Measurements from ENCODE around the gene SOS1. TPM values are rescaled to one million over a fixed set of nuclear protein-coding genes. Genes with fewer than 3 reads are reported as not detected.
"Not testable (repeated sequence)": the region's sequence is repeated elsewhere in the genome, so short reads cannot be mapped to it uniquely, and the experiment has no call there.

SOS1 gene
- total and polyA plus RNA-seq, 2 donors (not counting 3 experiments of a cell fraction or from before 2014, with no cell fraction given), result 22.2 to 32.5 TPM

- no peak overlapping the region for H2AFZ ChIP-seq (ENCODE audit: low read depth, low read length)
- intact Hi-C loops (cut with micrococcal nuclease), result no loop called here
- H3K36me3 ChIP-seq (ENCODE audit: control insufficient read depth in 2 of 2, extremely low read depth in 1 of 2, insufficient read depth in 2 of 2, low read length in 2 of 2), result no peaks in the 10 kb centered on the region
These were observed 18.0 kb upstream of the SOS1 start for GRCh38 chr2:39138837-39139211.

GRCh38 chr2:39138187-39138836, 17.5 kb upstream of the SOS1 start:
- H3K4me3 ChIP-seq (replicated peaks in 1 of 3; ENCODE audit: insufficient read depth in 1 of 3, low read depth in 1 of 3, low read length in 3 of 3); H3K27ac ChIP-seq (ENCODE audit: insufficient read depth, low read depth, low read length); H3K36me3 ChIP-seq (ENCODE audit: control insufficient read depth in 2 of 2, extremely low read depth in 1 of 2, insufficient read depth in 2 of 2, low read length in 2 of 2); H3K9me1 ChIP-seq (replicated peaks; ENCODE audit: control insufficient read depth, extremely low read depth, insufficient read depth, low read length); BruUV-seq (replicated peaks); FAIRE-seq; H3K4me2 ChIP-seq (ENCODE audit: insufficient read depth, low read length); DNase-seq (ENCODE audit: low read depth, low spot score); H3K79me2 ChIP-seq (ENCODE audit: control insufficient read depth, insufficient read depth, low read length); H4K20me1 ChIP-seq (replicated peaks; ENCODE audit: control insufficient read depth, extremely low read depth, insufficient read depth, low read length); H3K9ac ChIP-seq (replicated peaks; ENCODE audit: extremely low read depth, insufficient read depth, low read length); H3K4me1 ChIP-seq (ENCODE audit: control insufficient read depth, extremely low read depth, insufficient read depth, low read length); intact Hi-C loops (cut with micrococcal nuclease); H3K9me3 ChIP-seq (replicated peaks; ENCODE audit: control insufficient read depth, insufficient read depth, low read length); H3K27me3 ChIP-seq (ENCODE audit: control insufficient read depth in 2 of 2, insufficient read depth in 2 of 2, low read length in 2 of 2); H2AFZ ChIP-seq (ENCODE audit: low read depth, low read length); dilution Hi-C loops (cut with MboI; ENCODE audit: extremely low pct_ligation_motif_present, low sequenced_read_pairs); CTCF ChIA-PET; POLR2A ChIA-PET: not testable (repeated sequence)

More at GRCh38 chr2:39138837-39139211, 18.0 kb upstream of the SOS1 start:
- no peaks in the 10 kb centered on the region for H3K4me1 ChIP-seq (ENCODE audit: control insufficient read depth, extremely low read depth, insufficient read depth, low read length)
- no peak overlapping the region for H3K9ac ChIP-seq (replicated peaks; ENCODE audit: extremely low read depth, insufficient read depth, low read length)
- no TSS peak for BruUV-seq (replicated peaks)
- H3K4me3 ChIP-seq (replicated peaks in 1 of 3; ENCODE audit: insufficient read depth in 1 of 3, low read depth in 1 of 3, low read length in 3 of 3), result no peak overlapping the region
- H3K27ac ChIP-seq (ENCODE audit: insufficient read depth, low read depth, low read length), result no peak overlapping the region
- TF ChIP-seq CTCF (IDR thresholded peaks at IDR 0.05; ENCODE audit: extremely low read depth in 1 of 2, insufficient read depth in 1 of 2, low read depth in 1 of 2, low read length in 2 of 2) (no peak), GATA2 (IDR thresholded peaks at IDR 0.05; ENCODE audit: insufficient read depth, insufficient read length, low read depth, low read length) (no peak), MAX (IDR thresholded peaks at IDR 0.05; ENCODE audit: insufficient read depth, insufficient read length) (no peak), EZH2 (IDR thresholded peaks at IDR 0.05; ENCODE audit: borderline replicate concordance, low read depth, low read length, severe bottlenecking) (no peak), POLR2A (IDR thresholded peaks at IDR 0.05; ENCODE audit: low read depth, low read length) (no peak), FOS (IDR thresholded peaks at IDR 0.05; ENCODE audit: borderline replicate concordance, insufficient read depth, low read length) (no peak), MYC (IDR thresholded peaks at IDR 0.05; ENCODE audit: low read depth, low read length) (no peak), POLR2AphosphoS5 (IDR thresholded peaks at IDR 0.05; ENCODE audit: insufficient read depth, low read depth, low read length) (no peak)
- H3K9me1 ChIP-seq (replicated peaks; ENCODE audit: control insufficient read depth, extremely low read depth, insufficient read depth, low read length), result no peaks in the 10 kb centered on the region
- dilution Hi-C loops (cut with MboI; ENCODE audit: extremely low pct_ligation_motif_present, low sequenced_read_pairs), result no loop called here
- peaks cover 0 to 3% of the 10 kb centered on the region in 2 experiments for H3K27me3 ChIP-seq (ENCODE audit: control insufficient read depth in 2 of 2, insufficient read depth in 2 of 2, low read length in 2 of 2)
- H4K20me1 ChIP-seq (replicated peaks; ENCODE audit: control insufficient read depth, extremely low read depth, insufficient read depth, low read length), result no peaks in the 10 kb centered on the region
- ChIA-PET POLR2A (no interaction called here), CTCF (no interaction called here)
- H3K4me2 ChIP-seq (ENCODE audit: insufficient read depth, low read length), result no peak overlapping the region
- no peaks in the 10 kb centered on the region for H3K79me2 ChIP-seq (ENCODE audit: control insufficient read depth, insufficient read depth, low read length)
- DNase-seq (ENCODE audit: low read depth, low spot score) (no peak), FAIRE-seq (no peak)
- H3K9me3 ChIP-seq (replicated peaks; ENCODE audit: control insufficient read depth, insufficient read depth, low read length), result no peaks in the 10 kb centered on the region
